Natural killer cell (primary cell): ENCODE measurements around the gene CST7. TPM values are rescaled to one million over a fixed set of nuclear protein-coding genes. Genes with fewer than 3 reads are reported as not detected.
A peak's percentile ranks its signal among the peaks of the same experiment; 100 is the strongest.

Experiments used
- ATAC-seq, 3 donors: fragments of 150-1000 bp in 2 of 3; fragments of 200-7000 bp in 1 of 3; cut with Tn5 transposase; 1 replicate in 1 of 3; 2 replicates in 2 of 3; pipeline ENCODE4 v1.10.0; 2021; ENCODE audit warnings: mild to moderate bottlenecking in 2 of 3, moderate library complexity in 2 of 3
- DNase-seq, 2 donors: peaks; one replicate each; pipeline versions ENCODE4 v3.0.0 to v3.0.0-alpha.2; 2013 to 2021; ENCODE audit warnings: mixed read lengths in 1 of 2
- H3K27ac ChIP-seq: one replicate; pipeline ENCODE4 v1.5.1; 2013; ENCODE audit warnings: mild to moderate bottlenecking, low read length
- H3K27me3 ChIP-seq: one replicate; pipeline ENCODE4 v1.6.1; 2013; ENCODE audit warnings: low read length; ENCODE audit not compliant: control insufficient read depth, insufficient read depth
- H3K36me3 ChIP-seq: one replicate; pipeline ENCODE4 v1.6.1; 2013; ENCODE audit warnings: low read length; ENCODE audit not compliant: control insufficient read depth, insufficient read depth
- H3K4me1 ChIP-seq: one replicate; pipeline ENCODE4 v1.6.1; 2013; ENCODE audit warnings: low read length; ENCODE audit not compliant: control insufficient read depth, insufficient read depth
- H3K4me3 ChIP-seq: one replicate; pipeline ENCODE4 v1.5.1; 2013; ENCODE audit warnings: low read length
- H3K9me3 ChIP-seq: one replicate; pipeline ENCODE4 v1.6.1; 2013; ENCODE audit warnings: low read length; ENCODE audit not compliant: control insufficient read depth, insufficient read depth
- H3K27ac Mint-ChIP-seq, 2 donors: one replicate each; pipeline ENCODE4 v1.8.0; 2022; ENCODE audit warnings: mild to moderate bottlenecking in 2 of 2, mixed read lengths in 2 of 2, moderate library complexity in 1 of 2
- H3K27me3 Mint-ChIP-seq, 2 donors: one replicate each; pipeline ENCODE4 v1.8.0; 2022; ENCODE audit warnings: low read depth in 2 of 2, mixed read lengths in 2 of 2
- H3K36me3 Mint-ChIP-seq: one replicate; pipeline ENCODE4 v1.8.0; 2022; ENCODE audit warnings: mixed read lengths
- H3K4me1 Mint-ChIP-seq, 2 donors: one replicate each; pipeline ENCODE4 v1.8.0; 2022; ENCODE audit warnings: mixed read lengths in 2 of 2
- H3K4me3 Mint-ChIP-seq: one replicate; pipeline ENCODE4 v1.8.0; 2022; ENCODE audit warnings: mild to moderate bottlenecking, moderate library complexity, mixed read lengths
- H3K9me3 Mint-ChIP-seq, 2 donors: one replicate each; pipeline ENCODE4 v1.8.0; 2022; ENCODE audit warnings: mixed read lengths in 2 of 2
- CTCF ChIP-seq: fragments of 200-600 bp; IDR thresholded peaks from one replicate; pipeline ENCODE4 v1.8.0; 2022; ENCODE audit warnings: antibody characterized with exemption
- WGBS: methylation state at CpG from one replicate; pipeline ENCODE4 v1.1.7; 2013; ENCODE audit warnings: missing lambda C conversion rate; ENCODE audit not compliant: insufficient coverage; 5-methylcytosine and 5-hydroxymethylcytosine counted together
- intact Hi-C: fragments of 100-400 bp; cut with micrococcal nuclease; formaldehyde crosslinking; loops from one replicate; pipeline ENCODE4 v1.14.2; 2022
- total RNA-seq, 4 donors: library from RNA; stranded (reverse); fragments of 120-200 nt in 1 of 4; gene quantifications; one replicate each; pipeline versions ENCODE4 v1.2.3 to v1.2.4, GENCODE V29; 2013 to 2022

Gene CST7
- total RNA-seq, 3 donors from 2014 or later (not counting 1 experiment from before 2014, with no cell fraction given) = 590 to 700 (median 619) TPM

GRCh38 chr20:24966317-24967012 is 17.4 kb downstream of the CST7 start:
- no peaks in the 10 kb centered on the region for H3K27me3 Mint-ChIP-seq
- Histone ChIP-seq H3K27ac (peak overlapping the region; percentile 8), H3K4me3 (no peak overlapping the region), H3K36me3 (peaks cover 90% of the 10 kb centered on the region), H3K9me3 (no peaks in the 10 kb centered on the region), H3K4me1 (peaks cover 74% of the 10 kb centered on the region), H3K27me3 (no peaks in the 10 kb centered on the region)
- intact Hi-C loops = no loop called here
- no peak overlapping the region for H3K4me3 Mint-ChIP-seq
- TF ChIP-seq CTCF = no peak
- peaks cover 79 to 88% of the 10 kb centered on the region in 2 donors for H3K4me1 Mint-ChIP-seq
- no peaks in the 10 kb centered on the region for H3K9me3 Mint-ChIP-seq
- 97% methylated on average over 15 of the region's 15 CpGs for WGBS
- no peak for DNase-seq
- ATAC-seq = no peak
- peak overlapping the region; percentile 98 to 100 for H3K27ac Mint-ChIP-seq
- H3K36me3 Mint-ChIP-seq = peaks cover 30% of the 10 kb centered on the region

- Mint-ChIP-seq H3K4me3 (peak overlapping the region; percentile 45), H3K27ac (peak overlapping the region; percentile 89 to 98), H3K9me3 (no peaks in the 10 kb centered on the region), H3K27me3 (no peaks in the 10 kb centered on the region), H3K36me3 (peaks cover 24% of the 10 kb centered on the region), H3K4me1 (peaks cover 64 to 74% of the 10 kb centered on the region in 2 donors)
- TF ChIP-seq CTCF = no peak
- ATAC-seq (no peak), DNase-seq (no peak)
- H3K4me3 ChIP-seq = no peak overlapping the region
- WGBS = 40% methylated on average over 5 of the region's 5 CpGs
- no peaks in the 10 kb centered on the region for H3K27me3 ChIP-seq
- intact Hi-C loops = no loop called here
- H3K4me1 ChIP-seq = peaks cover 59% of the 10 kb centered on the region
- H3K36me3 ChIP-seq = peaks cover 91% of the 10 kb centered on the region
- H3K27ac ChIP-seq = peak overlapping the region; percentile 15
- no peaks in the 10 kb centered on the region for H3K9me3 ChIP-seq
Measured at GRCh38 chr20:24968278-24968800, 19.3 kb downstream of the CST7 start.

GRCh38 chr20:24969186-24970029 is 20.3 kb downstream of the CST7 start:
- no peaks in the 10 kb centered on the region for H3K9me3 Mint-ChIP-seq
- WGBS = 99% methylated on average over 19 of the region's 19 CpGs
- peaks cover 49% of the 10 kb centered on the region for H3K4me1 ChIP-seq
- peak overlapping the region; percentile 89 to 98 for H3K27ac Mint-ChIP-seq
- no peak overlapping the region for H3K4me3 ChIP-seq
- no peak for DNase-seq
- H3K36me3 Mint-ChIP-seq = peaks cover 32% of the 10 kb centered on the region
- no peak overlapping the region for H3K4me3 Mint-ChIP-seq
- no peak for TF ChIP-seq CTCF
- no peaks in the 10 kb centered on the region for H3K27me3 Mint-ChIP-seq
- H3K36me3 ChIP-seq = peaks cover 88% of the 10 kb centered on the region
- H3K27me3 ChIP-seq = no peaks in the 10 kb centered on the region
- H3K27ac ChIP-seq = no peak overlapping the region
- peaks cover 65 to 76% of the 10 kb centered on the region in 2 donors for H3K4me1 Mint-ChIP-seq
- H3K9me3 ChIP-seq = no peaks in the 10 kb centered on the region
- no peak for ATAC-seq
- intact Hi-C loops = no loop called here
